NCI-H82 treated with DMSO at 0.1 percent for 48 hours (cell line): ENCODE measurements around the gene NGB.

Experiments used
- DNase-seq: peaks from one replicate; lab custom pipeline; 2025; ENCODE audit not compliant: unreplicated experiment; lab: John Stamatoyannopoulos, UW

Gene NGB

DNA sequence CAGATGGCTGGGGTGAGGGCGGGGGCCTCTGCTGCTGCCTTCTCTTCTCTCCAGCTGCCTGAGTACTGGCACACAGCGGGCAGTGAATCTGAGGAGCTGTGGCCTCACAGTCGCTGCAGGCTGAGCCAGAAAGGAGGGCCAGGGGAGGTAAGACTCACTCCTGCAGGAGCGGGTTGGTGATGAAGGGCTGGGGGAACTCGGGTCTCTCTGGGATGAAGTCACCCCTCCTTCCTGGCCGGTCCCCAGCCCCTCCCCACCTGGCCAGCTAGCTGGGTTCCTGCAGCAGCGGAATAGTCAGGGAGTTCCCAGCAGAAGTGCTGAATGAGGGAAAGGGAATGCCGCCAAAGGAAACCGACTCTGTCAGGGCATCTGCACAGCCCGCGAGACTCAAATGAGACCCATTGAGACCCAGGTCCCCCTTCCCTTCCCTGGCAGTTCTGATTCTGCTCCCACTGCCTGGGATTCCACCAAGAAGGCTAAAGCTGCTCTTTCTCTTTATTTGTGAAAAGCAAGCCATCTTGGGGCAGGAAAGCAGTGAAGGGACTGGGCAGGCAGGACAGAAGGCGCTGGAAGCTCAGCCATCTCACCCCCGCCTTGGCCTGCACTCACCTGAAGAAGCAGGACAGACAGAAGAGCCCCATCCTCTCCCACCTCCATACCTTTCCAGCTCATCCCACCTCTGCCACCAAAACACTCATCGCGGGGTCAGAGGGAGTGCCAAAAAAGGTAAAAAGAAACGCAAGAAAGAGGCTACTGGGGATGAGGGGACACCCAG, 5.3 kb downstream of the NGB start:
- DNase-seq = no peak

DNA sequence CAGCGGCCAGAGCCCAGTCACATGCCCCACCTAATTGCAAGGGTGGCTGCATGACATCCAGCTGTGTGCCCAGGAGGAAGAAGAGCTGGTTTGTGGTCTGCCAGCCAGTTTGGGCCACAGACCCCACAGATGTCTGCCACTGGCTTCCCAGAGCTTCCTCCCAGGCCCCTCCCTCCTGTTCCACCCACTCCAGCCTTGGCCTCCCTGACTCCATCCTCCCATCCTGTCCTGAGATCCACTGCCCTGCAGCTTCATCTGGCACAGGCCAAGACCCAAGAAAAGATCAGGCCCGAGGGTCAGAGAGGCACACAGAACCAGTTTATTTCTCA, 5.9 kb downstream of the NGB start:
- DNase-seq = no peak

DNA sequence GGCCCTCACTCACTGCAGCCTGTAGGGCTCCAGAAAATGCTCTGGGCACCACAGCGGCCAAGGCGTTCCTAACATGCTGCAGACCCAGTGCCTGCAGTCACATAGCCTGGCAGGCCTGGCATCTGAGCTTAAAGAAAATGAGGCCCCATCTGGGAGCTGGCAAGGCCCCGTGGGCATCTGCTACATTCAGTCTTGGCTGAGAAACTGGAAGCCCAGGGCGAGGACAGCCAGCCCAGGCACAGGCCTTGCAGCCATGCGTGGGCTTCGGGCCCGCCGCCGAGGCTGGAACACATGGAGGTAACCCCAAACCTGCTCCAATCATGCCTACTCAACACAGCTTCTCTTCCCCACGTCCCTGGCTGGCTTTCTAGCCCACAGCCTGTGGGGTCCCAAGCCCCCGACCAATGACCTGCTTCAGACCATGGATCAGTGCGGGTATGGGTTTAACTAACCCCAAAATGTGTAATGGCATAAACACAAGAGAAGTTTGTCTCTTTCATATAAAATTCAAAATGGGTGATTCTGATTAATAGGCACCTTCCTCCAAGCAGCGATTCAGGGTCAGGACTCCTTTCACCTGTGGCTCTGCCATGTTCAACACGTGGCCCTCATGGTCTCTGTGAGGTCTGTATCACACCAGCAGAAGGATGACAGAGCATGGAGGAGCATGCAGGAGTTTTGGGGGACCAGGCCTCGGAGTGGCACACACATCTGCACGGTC, 6.4 kb downstream of the NGB start:
- no peak for DNase-seq

DNA sequence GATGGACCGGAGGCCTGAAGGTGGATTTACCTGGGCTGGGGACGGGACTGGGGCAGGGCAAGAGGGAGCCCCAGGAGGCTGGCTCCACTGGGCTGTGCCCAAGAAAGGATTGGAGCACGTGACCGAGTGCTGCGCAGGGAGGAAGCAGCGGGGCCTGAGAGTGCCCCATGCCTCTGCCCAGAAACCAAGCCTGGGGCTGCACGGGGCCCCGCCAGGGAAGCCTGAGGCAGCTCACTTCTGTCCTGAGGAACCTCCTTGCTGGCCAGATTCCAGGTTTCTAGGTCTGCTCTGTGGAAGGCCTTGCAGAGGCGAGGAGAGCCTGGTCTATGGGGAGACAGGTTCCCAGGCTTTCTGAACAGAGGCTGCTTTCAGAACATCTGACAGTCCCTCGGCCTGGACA, 10.4 kb downstream of the NGB start:
- DNase-seq = no peak

DNA sequence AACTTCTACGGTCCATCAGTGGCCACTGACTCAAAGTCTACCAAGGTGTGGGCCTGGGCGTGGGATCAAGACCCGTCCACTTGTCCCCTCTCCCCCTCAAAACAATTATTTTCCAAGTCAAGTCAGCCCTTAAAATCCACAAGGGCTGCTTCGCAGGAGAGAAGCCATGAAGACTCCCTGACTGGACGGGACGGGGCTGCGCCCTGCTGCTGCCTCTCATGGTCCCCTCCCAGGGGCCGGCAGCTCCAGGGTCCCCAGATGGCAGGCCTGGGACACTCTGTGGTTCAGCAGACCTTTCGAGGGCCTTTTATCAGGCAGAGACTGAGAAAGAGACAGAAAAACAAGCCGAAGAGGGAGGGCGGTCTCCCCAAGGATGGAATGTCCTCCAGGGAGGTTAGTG, 10.8 kb downstream of the NGB start:
- no peak for DNase-seq

DNA sequence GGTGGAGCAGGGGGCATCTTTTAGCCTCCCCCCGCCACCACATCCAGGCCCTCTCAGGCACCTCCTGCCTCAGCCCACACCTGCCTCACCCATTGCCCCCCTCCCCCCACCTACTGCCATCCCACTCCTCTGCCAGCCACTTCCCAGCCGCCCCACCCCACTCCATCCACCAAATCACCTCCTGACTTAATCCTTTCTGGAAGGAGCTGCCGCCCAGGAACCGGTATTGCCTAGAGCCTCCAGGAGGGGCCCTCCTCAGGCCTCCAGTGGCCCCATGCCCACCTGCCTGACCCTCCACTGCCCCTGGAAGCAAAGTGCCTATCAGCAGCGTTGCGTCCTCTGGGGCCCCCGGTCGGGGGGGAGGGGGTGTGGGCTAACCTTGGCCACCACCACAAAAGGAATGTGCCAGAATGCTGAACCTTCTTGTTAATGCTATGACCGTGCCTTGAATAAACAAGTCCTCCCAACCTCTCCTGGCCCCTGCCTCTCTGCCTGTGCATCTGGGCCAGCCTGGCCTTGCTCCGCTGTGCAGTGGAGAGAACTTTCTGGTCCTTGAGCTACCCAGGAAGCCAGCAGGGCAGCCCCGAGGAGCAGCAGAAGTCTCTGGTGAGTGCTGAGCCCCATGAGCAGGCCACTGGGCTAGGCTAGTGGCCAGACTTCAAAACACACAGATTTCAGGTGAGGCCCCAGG, 11.8 kb downstream of the NGB start:
- no peak for DNase-seq

DNA sequence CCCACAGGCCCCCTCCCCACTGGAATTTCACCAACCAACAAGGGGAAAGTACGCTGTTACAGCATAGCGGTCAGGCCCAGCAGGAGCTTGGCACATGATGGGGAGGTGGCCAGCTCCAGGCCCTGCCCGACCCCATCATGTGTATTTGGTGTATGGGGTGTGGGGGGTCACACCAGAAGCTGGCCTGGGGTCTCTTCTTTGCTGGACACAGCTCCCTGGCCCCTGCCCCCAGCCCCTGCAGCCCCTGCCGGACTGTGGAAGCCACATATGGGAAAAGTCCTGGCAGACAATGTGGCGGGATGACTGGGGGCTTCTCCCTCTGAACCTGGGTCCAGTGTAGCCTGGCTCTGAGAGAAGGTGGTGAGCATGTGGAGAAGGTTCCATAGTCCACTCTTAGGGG, 12.4 kb downstream of the NGB start:
- DNase-seq = no peak

DNA sequence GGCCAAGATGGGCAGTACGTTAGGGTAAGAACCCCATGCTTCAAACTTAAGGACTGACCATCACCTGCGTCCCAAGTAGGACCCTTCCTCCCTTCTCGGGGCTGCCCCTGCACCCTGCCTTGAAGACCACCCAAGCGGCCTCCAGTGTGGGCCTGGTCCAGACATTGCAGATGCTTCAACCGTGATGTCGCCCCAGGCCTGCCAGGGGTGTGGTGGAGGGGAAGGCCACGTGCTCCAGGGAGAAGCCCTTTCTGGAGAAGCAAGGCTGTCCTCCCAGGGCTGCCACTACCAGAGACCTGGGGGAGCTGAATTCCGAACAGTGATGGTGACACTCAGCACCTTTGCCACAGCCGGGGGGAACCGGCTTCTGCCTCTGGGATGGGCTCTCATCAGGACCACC, 13.3 kb downstream of the NGB start:
- DNase-seq = no peak

DNA sequence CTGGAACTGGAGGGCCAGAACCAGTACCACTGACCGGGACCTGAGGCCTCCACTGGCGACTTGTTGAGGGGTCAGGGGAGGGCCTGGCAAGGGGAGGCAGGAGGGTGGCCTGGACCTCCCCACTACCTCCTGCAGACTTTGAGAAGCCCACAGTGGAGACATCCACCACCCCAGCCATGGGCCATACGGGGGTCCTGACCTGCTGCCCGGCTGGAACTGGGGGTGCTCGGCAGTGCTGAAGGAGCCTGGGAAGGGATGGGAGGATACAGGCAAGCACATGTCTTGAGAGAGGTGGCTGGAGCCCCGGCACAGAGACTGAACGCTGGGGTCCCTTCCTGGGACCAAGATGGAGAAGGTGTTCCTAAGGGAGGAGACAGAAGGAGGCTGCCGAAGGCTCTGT, 14.3 kb downstream of the NGB start:
- no peak for DNase-seq

DNA sequence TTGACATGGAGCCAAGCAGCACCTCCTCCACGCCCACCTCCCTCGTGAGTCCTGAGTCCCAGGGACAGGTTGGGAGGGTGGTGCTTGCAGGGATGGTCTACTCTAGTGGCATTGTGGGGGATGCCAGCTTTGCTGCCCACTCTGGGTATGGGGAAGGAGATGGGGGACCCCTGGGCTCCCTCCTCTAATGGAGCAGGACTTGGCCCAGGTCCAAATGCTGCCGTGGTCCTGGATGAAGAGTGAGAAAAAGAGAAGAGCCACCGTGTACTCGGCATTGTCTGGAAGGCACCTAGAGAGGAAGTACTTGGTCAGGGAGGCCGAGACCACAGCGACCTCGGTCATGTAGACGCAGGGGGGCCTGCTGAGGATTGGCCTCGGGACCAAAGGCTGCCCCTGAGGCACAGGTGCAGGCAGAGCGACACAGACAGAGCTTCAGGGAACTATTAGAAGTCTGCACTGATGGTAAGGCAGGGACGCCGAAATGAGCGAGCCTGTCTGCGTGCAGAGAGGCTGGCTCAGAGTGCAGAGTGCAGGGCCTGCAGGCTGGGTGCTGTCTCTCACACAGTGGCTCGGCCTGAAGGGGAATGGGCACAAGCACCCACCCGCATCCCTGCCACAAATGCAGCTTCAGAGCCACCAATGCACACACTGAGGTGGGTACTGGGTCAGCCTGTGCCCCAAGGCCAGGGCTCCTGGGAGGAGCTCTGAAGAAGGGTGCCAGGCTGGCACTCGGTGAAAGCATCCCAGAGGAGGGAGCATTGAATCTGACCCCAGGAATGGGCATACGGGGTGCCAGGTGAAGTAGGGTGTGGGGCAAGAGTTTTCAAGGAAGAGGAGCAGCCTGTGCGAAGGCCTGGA, 17.4 kb downstream of the NGB start:
- no peak for DNase-seq

DNA sequence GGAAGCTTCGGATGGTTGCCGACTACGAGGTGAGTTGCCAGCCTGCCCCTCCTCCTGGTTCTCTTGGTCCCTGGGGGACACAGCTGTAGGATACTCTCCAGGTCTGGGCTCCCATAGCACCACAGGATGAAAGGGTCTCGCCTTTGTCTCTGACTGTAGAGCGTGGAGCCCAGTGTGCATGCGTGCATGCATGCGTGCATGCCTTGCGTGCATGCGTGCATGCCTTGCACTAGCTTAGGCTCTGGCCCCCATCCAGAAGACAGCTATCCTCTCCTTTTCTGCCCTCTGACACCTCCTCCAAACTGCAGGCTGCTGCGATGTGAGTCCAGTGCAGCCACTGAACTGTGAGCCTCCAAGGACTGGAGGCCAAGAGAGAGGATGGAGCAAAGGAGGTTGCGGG, 19.1 kb downstream of the NGB start:
- no peak for DNase-seq

DNA sequence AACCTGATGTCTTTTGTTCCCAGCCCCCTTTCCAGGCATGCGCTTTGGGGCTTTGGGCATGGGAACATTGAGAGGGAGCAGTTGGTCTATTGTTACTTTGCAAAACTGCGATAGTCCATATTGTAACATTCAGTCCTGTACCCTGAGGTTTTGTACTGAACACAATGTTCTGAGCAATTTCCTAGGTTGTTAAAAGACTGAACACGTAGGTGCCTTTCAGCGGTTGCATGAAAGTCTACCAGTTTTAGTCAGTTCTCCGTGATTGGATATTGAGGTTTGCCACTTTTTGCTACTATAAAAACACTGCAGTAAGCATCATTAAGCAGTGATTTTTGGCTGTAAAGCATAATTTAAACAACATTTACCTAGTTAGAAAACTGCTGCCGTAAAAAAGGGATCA, 20.1 kb downstream of the NGB start:
- no peak for DNase-seq

DNA sequence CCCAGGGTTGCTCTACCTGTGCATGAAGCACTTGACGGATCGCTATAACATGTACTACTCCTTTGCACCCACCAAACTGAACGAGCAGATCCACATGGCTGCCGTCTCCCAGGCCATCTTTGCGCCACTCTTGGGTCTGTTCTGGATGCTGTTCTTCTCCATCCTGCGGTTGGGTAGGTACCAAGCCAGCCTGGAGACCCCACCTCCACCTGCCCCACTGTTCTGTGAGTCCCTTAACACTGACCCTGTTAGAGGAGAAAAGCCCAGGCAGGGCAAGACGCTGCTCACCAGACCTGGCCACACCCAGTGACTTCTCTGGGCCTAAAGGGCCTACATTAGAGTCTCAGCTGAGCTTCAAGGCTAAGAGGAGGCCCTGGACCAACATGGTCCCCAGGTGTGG, 21.7 kb downstream of the NGB start:
- DNase-seq = no peak

DNA sequence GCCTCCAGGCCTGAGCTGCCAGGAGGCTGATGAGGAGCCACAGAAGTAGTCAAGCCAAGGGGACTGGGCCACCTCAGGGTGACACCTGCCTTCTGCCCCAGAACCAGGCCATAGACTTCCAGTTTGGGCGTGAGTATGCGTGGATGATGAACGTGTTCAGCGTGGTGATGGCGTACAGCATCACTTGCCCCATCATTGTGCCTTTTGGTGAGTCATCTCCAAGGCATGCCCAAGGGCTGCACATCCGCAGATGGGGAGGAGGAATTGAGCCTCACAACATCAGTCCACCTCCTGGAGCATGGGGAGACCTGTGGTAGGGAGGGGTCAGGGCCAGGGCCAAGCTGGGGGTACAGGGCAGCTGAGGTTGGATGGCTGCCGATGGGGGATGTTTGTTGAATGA, 22.3 kb downstream of the NGB start:
- DNase-seq = no peak

DNA sequence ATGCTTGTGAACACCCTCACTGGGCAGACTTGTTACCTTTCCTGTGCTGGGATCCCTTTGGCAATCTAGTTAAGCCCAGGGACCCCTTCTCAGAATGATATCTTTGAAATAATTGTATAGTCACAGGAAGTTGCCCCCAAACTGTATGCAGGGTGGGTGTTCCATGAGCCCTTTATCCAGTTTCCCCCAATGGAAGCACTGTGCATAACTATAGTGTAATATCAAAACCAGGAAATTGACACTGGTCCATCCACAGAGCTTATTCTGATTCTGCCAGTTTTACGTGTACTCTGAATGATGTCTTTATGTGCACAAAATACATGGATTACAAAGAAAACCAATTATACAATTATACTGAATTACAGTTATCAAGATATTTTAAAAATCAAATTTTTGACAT, 24.2 kb downstream of the NGB start:
- no peak for DNase-seq

DNA sequence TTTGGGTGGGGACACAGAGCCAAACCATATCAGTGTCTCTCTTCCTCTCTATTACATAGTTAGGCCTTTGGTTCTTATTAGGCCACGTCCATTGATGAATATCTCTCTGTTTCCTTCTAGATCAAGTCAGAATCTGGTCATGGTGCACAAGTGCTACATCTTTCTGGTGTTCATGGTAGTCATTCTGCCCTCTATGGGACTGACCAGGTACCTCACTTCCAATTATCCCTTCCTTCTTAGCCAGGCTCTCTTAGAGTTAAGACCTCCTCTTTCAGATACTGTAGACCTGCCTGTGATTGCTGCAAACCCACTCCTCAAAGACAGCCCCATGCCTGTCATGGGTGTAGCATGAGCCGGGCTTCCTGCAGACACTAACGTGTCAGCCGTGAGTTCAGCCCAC, 25.2 kb downstream of the NGB start:
- DNase-seq = no peak

DNA sequence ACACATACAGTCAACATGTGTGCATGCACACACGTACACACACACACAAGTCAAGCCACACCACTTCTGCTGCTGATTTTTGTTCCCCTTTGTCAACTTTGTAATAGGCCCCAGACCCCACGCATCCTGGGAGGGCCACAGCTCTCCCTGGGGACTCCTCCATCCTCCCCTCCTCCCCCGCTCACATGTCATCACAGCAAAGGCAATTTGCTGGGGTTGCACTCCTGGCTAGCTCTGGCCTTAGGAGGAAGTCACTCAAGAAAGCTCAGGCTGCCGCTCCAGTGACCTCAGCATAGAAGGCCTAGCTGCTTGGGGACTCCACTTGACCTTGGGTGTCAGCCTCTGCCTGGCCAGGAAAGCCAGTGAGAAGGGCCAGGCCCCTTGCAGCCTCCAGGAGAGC, 27.2 kb downstream of the NGB start:
- DNase-seq = no peak

DNA sequence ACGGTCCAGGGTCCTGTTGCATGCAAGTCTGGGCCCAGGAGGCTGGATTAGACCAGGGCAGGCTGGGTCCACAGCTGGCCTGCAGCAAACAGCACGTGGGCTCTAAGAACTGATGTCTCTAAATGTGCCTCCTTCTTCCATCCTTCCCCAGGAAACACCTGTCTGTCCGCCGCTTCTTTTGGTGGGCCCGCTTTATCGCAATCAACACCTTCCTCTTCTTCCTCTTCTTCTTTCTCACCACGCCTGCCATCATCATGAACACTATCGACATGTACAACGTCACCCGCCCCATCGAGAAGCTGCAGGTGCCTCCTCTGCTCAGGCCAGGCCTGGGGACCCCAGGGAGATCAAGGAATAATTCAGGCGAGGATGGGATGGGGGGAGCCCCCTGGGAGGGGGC, 28.3 kb downstream of the NGB start:
- no peak for DNase-seq

DNA sequence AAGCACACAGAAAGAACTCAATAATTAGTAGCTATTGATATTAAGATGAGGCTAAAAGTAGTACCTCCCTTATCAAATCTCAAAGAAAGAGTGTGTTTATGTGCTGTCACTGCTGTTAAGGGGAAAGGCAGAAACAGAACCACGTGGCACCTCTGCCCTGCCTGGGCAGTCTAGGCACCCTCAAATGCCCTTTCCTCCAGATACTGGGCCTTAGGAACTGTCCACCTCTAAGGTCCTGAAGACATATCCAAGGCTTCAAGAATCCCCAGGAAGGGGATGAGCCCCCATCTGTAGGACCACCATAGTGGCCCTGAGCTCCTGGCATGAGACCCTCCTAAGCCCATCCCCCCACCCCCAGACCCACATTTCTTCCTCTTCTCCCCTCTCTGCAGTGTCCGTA, 29.1 kb downstream of the NGB start:
- no peak for DNase-seq

DNA sequence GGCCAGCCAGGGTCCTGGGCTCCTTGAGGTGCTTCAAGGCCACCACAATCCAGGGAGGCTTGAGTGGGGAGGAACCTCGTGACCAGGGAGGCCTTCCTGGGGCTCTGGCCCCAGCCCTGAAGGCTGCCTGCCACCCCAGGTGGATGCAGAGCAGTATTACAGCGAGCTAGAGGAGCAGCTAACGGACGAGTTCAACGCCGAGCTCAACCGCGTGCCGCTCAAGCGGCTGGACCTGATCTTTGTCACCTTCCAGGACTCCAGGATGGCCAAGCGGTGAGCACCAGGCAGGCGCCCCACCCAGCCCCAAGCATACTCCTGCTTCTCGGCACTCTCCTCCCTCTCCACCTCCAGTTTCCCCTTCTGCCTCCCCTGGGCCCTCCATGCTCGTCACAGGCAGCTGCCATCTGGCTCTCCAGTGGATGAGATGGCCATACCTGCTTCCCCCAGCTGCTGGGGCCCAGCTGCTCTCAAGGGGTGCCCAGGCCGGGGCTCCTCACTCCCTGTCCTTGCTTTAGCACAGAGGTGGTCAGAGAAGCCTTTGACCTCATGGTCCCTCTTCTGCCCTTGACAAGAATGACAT, 30.6 kb downstream of the NGB start:
- no peak for DNase-seq

DNA sequence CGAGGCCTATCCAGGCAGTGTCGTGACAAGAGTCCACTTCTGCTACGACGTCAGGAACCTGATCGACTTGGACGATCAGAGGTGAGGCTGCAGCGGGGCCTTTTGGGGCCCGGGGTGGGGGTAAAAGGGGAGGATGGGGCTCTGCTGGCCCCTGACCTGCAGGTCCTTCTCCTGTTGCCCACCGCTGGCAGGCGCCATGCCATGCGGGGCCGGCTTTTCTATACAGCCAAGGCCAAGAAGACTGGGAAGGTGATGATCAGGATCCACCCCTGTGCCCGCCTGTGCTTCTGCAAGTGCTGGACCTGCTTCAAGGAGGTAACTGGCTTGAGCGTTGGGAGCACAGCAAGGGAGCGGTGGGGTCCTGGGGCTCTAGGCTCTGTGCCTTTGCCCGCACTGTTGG, 31.6 kb downstream of the NGB start:
- DNase-seq = no peak
